GM18511 (cell line): ENCODE measurements around the gene CNTNAP2.
"Not testable (repeated sequence)": the region's sequence is repeated elsewhere in the genome, so short reads cannot be mapped to it uniquely, and the experiment has no call there.

ENCODE experiments used
- ATAC-seq: cut with Tn5 transposase; IDR thresholded peaks from one replicate; pipeline ENCODE4 v1.9.1; 2021; ENCODE audit warnings: mild to moderate bottlenecking, moderate library complexity; ENCODE audit not compliant: unreplicated experiment

CNTNAP2 gene

GRCh38 chr7:147068842-147069241, 952.2 kb downstream of the CNTNAP2 start:
- no peak for ATAC-seq

GRCh38 chr7:147069771-147070170, 953.2 kb downstream of the CNTNAP2 start:
- no peak for ATAC-seq

DNA sequence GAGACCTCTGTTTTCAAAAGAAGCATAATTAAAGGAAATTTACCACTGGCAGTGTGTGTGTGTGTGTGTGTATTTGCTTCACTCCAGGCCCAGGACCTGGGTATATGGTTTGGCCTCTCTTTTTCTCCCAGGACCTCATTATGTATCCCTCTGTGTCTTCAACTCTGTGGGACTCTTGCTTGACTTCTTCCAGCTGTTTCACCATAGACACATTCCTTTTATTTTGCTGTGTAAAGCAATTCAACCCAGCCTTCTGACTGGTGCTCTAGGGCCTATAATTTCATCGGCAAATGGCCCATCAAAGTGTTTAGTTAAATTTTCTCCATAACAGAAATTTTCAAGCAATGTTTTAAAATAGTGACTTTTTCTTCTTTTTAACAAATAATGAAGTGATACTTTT, 954.3 kb downstream of the CNTNAP2 start:
- no peak for ATAC-seq

GRCh38 chr7:147071536-147071935, 954.9 kb downstream of the CNTNAP2 start:
- ATAC-seq: no peak

- no peak for ATAC-seq
Observed at GRCh38 chr7:147078312-147078711, 961.7 kb downstream of the CNTNAP2 start.

- no peak for ATAC-seq
Observed at GRCh38 chr7:147079083-147079482, 962.5 kb downstream of the CNTNAP2 start.

- no peak for ATAC-seq
Observed at GRCh38 chr7:147079921-147080420, 963.4 kb downstream of the CNTNAP2 start.

GRCh38 chr7:147081117-147081516, 964.5 kb downstream of the CNTNAP2 start:
- no peak for ATAC-seq

- no peak for ATAC-seq
Observed at GRCh38 chr7:147089051-147089461, 972.5 kb downstream of the CNTNAP2 start.

GRCh38 chr7:147089608-147090007, 973.0 kb downstream of the CNTNAP2 start:
- ATAC-seq: no peak

DNA sequence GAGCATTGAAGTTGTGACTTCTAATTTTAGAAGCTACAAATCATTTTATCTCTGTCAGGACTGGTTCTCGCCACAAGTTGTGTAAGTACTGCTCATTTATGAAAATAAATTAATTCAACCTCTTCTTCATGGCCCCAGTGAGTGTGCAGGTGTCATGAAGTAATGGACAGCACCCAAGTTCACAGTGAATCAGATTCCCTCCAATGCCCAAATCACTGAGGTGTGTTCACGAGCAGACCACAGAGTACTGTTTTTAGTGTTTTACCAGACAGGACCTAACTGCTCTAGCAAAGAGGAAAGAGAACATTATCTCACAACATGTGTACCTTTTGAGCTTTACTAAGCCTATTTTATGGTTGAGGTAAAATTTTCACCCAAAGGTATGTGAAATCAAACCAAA, 980.0 kb downstream of the CNTNAP2 start:
- no peak for ATAC-seq

GRCh38 chr7:147103224-147103623, 986.6 kb downstream of the CNTNAP2 start:
- no peak for ATAC-seq

DNA sequence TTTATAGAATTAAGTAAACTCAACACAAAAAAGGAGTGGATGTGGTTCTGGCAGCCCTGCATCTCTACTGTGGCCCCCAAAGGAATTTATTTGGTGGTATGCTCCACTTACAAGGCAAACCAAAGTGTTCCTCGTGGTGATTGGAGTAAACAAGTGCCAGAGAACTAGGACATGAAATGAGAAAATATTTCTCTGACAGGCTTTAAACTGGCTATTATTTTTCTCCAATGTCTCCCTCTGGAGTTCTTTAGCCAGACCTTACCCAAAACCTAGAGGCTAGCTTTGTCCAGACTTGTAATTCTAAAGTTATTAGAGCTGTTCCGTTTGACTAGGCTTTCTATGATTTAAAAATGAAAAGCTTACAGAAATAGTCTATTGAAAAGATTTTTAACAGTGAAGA, 990.1 kb downstream of the CNTNAP2 start:
- no peak for ATAC-seq

GRCh38 chr7:147114525-147114924, 997.9 kb downstream of the CNTNAP2 start:
- not testable (repeated sequence) for ATAC-seq

- ATAC-seq: no peak
Observed at GRCh38 chr7:147136352-147136751, 1019.8 kb downstream of the CNTNAP2 start.

GRCh38 chr7:147145194-147145593, 1028.6 kb downstream of the CNTNAP2 start:
- ATAC-seq: no peak

GRCh38 chr7:147146169-147146568, 1029.6 kb downstream of the CNTNAP2 start:
- no peak for ATAC-seq

DNA sequence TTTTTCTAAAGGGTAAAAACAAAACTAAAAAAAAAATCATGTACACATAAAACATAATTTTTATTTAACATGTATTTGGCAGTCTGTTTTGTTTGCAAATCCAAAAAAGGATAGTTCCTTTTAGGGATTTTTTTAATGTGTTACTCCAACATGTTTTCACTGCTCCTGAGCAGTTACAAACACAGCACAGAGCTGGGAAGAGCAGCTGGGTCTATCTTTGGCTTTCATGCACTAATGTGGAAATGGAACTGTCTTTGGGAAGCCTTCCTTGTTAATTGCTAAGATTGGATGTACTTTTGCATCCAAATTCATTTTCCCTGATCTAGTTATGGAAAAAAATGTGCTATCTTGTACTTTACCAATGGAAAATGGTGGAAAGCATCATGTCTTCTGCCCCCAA, 1035.1 kb downstream of the CNTNAP2 start:
- no peak for ATAC-seq

DNA sequence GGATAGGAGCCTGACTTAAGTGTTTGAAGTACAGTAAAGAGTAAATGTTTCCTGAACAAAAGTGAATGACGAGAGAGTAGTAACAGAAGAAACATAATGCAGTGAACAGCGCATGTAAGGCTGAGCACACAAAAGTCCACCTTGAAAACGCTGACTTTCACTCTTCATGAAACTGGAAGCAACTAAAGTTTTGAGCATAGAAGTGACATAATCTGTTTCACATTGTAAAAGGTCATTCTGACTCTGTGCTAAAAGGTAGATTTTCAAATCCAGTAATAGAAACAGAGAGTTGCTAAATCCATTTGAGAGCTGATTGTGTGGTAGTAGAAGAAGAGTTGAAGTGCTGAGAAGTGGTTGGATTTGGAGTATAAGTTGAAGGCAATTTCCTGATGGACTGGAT, 1037.0 kb downstream of the CNTNAP2 start:
- ATAC-seq: no peak

DNA sequence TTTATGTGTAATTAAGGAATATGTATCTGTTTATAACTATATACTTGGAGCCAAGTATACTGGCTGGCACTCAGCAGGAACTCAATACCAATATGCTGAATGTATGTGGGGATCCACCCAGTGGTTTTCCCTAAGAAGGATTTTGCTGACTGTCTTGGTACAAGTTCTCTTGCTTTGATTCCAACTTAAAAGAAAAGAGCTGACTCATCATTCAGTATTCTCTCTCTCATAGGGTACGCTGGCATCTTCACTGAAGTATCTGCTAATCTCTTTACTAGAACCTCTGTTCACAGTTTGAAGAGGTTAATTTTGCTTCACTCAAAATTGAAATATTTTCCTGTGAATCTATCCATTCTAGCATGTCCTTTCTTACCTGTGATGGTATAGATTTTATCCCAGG, 1044.8 kb downstream of the CNTNAP2 start:
- ATAC-seq: no peak

DNA sequence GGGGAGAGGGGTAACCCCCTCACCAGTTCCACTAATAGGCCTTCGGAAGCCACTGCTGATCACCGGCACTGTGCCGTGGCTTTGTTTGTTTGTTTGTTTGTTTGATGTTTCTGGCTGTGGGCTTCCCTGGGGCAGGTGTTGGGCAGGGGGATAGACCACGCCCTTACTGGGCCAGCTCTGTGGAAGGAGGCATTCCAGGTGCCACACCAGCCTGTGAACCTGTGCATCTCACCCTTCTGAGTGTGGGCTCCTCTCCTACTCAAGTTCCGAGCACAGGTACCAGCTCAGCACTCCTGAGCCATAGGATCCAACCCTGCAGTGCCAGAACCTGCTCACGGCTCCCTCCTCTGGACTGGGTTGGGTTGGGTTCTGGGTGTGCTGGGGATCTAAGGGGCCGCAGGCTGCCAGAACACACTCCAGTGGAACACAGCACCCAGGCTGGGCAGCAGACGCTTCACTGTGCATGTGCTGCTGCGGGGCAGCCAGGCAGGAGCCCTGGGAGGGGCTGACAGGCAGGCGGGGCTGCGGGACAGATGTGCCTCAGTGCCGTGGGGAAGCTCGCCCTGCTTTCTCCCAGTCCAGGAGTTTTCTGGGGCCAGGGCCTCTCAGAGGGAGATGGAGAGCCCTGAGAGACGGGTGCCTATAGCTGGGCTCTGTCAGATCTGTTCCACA, 1053.9 kb downstream of the CNTNAP2 start:
- ATAC-seq: no peak

GRCh38 chr7:147171013-147171391, 1054.4 kb downstream of the CNTNAP2 start:
- ATAC-seq: no peak

DNA sequence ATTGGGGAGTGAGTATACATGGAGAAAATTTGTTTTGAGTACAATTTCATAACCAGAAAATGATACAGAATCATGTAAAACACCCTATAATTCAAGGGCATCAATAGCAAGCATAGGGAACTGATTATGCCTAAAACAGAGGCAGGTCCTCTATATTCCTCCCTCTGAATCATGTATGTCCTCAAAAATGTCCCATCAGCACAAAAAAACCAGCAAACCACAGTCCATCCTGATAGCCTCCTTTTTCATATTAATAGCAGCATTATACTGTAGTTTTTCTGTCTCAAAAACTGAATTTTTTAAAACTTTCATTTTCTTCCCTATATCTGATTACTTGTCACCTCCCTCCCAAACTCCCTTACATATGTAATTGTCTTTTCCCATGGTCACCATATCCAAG, 1057.3 kb downstream of the CNTNAP2 start:
- no peak for ATAC-seq
